Stimulated activated CD8-positive, alpha-beta memory T cell treated with anti-CD3 and anti-CD28 coated beads, Interleukin-12 subunit alpha, Interleukin-12 subunit beta, amount 100 ng/mL, for 4 hours (primary cell): ENCODE data around the gene NDUFB5.
"Not testable (repeated sequence)": the region's sequence is repeated elsewhere in the genome, so short reads cannot be mapped to it uniquely, and the experiment has no call there.

ENCODE experiments used
- DNase-seq: peaks from one replicate; pipeline ENCODE4 v3.0.0-alpha.2; 2020; ENCODE audit warnings: low read depth

NDUFB5 gene

DNA sequence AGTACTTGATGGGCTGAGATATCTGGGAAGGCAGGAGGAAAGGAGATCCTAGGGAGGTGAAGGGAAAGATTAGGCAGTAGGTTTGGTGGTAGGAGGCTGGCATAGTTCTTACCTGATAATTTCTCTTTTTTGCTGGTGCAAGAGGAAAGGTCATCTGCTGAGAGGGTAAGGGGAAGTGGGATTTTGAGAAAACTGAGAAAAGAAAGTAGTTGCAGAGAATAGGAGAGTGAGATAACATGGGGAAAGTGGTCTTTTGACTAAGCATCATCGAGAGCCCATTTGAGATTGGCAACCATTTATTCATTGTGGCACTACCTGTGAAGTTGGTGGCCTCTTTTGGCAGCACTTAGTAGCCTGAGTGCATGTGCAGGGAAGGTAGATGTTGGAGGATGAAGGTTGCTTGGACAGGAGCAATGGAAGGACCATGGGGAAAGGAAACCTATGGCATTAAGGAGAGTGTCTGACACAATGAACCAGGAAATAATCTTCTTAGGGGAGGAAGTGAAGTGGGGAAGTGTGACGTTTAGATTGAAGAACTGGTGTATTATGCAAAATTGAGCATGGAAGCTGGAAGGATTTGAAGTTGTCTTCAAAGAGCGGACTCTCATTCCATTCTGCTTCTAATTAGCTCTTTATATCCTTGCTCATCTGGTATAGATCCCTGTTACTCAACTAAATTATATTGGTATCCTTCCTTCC is 26.3 kb downstream of the NDUFB5 start:
- DNase-seq: no peak

DNA sequence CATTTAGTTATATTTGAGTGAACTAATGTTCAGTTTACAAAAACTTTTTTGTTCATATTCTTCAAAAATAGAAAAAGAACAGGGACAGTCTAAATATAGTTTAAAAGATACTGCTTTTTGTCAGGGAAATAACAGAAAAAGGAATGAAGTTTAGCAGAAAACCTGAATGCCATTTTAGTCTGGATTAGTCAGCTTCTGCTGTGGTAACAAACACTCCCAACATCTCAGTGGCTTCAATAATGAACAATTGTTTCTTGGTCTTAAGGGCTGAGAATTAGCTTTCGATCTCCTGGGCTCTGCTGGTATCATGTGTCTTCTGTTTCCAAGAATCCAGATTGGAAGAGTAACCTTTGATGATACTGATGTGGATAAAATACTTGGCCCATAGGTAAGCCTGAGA is 35.9 kb downstream of the NDUFB5 start:
- DNase-seq: no peak

DNA sequence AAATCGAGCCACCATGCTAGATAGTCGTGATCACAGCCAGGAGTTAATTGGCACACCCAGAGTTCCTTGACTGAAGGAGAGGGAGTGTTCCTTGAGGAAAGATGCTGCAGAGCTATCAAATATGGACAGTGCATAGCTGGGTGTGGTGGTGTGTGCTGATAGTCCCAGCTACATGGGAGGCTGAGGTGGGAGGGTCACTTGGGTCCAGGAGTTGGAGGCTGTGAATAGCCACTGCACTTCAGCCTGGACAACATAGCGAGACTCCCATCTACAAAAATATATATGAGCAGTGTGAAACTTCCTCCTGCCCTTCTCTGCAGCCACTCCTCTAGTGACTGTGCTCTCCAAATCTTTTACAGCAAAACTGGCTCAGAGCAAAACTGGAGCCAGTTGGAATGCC is 38.3 kb downstream of the NDUFB5 start:
- no peak for DNase-seq

DNA sequence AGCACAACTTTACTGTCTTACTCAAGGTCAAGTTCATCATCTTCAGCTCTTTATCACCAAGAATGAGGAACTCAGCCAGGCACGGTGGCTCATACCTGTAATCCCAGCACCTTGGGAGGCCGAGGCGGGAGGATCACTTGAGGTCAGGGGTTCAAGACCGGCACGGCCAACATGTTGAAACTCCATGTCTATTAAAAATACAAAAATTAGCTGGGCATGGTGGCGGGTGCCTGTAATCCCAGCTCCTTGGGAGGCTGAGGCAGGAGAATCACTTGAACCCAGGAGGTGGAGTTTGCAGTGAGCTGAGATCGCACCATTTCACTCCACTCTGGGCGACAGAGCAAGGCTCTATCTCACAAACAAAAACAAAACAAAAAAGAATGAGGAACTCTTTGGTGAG is 39.2 kb downstream of the NDUFB5 start:
- not testable (repeated sequence) for DNase-seq

DNA sequence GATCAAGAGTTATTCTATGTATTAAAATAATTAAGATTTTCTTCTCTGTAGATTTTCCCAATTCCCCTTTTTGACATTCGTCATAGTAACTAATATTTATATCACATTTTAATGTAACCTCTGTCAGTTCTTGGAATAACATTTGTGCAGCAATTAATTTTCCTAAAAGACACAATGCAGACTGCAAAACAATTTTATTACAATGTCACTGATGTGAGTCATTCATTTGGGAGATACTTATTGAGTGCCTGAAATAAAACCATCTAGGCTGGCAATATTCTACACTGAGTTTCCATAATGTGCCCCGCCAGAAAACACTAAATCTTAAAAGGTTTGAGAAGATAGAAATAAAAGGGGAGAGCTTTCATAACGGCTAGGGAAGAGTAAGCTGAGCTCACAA is 41.6 kb downstream of the NDUFB5 start:
- no peak for DNase-seq

DNA sequence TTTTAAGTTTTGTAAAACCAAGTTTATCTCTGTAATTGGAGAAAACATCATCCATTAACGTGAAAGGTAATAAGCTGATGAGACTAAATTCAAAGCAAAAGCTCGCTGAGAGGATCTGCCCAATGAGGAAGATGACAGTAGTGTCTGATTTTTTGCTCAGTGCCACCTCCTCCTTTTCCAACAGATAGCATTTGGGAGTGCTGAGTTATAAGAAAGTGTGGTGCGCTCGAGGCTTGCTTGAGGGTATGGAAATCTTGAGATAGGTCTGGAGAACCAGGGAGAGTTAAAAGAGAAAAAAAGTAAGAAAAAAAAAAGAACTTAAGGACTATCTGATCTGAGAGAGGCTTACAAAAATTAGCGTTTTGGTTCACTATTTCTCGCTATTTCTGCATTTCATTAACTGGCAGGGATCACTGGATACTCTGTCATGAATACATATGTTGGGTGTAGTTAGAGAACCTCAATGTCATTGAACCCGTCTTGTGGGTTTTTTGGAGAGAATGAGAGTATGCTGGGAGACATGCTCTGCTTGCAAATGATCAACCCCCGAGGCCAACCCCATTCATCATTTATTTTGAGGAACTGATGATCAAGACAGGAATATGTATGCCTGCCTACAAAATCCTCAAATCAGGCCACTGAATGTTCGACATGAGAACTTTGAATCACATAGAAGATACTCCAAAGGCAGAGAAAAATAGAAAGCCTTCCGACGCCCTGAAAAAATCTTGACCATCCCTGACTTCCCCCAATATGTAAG is 47.3 kb downstream of the NDUFB5 start:
- no peak for DNase-seq

DNA sequence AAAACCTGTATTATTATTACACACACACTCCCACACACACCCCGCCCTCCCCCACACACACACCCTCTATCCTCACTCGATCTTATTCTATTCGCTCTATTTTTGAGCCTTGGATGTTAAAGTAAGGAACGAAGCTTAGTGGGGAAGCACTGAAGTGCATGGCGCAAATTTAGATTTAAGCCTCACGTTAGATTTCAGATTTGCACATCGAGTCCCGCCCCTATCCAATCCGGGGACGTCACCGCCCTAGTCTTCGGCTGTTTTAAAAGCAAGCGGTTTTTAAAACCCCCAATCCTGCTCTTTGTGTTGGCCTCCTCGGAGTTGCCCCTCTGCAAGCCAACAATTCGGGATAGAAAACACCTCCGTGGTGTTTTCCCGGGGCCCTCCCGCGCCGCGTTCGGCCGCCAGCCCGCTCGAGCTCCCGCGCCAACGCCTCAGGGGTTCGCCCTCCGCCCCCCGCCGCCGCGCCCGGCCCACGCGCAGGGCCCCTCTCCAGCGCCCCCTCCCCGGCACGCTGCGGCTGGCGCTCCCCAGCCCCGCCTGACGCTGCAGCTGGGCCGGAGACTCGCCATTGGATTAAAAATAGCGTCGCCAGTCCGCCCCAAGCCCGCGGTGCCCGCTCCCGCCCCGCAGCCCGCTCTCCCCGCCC is 48.0 kb downstream of the NDUFB5 start, which contains the start of gene USP13:
USP13 (plus strand) TSS at position 594 of the 649 bp plus-strand sequence. CDS start 186 bp downstream, outside the sequence.
- DNase-seq: no peak

DNA sequence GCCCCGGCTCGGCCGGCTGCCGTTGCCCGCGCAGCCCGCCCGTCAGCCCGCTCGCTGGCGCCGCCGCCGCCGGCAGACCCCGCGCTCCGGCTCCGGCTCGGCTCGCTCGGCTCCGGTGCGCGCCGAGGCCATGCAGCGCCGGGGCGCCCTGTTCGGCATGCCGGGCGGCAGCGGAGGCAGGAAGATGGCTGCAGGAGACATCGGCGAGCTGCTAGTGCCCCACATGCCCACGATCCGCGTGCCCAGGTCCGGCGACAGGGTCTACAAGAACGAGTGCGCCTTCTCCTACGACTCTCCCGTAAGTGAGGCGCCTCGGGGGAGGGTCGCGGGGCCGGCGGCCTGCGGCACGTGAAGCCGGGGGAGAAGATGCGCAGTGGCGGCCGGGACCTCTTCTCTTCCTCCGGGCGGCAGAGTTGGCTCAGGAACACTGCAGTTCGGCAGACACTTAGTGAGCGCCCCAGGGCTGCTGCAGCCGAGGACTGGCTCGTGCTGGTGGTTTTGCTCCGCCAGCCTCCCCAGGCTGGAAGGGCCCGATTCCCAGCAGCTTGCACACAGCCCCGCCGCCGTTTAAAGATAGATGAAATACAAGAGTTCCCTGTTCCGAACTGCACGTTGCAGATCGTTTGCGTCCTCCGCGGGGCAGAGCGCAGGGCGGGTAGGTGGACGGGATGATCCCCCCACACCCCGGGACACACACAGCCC is 48.7 kb downstream of the NDUFB5 start:
- peak; percentile 56 for DNase-seq

DNA sequence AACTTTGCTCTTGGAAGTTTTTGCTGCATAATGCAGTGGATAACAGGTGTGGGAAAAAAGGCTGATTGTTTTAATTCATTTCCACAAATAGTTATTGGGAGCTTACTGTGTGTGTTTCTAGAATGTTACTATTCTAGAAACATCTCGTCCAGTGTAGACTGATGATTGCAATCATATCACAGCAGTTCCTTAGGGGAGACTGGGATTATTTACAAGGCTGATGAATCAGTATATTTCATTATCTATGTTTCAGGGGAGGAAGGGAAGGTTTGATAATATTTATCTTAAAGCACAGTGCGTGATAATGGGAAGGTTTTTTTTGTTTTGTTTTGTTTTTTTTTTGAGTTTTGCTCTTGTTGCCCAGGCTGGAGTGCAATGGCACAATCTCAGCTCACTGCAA is 50.6 kb downstream of the NDUFB5 start:
- no peak for DNase-seq

DNA sequence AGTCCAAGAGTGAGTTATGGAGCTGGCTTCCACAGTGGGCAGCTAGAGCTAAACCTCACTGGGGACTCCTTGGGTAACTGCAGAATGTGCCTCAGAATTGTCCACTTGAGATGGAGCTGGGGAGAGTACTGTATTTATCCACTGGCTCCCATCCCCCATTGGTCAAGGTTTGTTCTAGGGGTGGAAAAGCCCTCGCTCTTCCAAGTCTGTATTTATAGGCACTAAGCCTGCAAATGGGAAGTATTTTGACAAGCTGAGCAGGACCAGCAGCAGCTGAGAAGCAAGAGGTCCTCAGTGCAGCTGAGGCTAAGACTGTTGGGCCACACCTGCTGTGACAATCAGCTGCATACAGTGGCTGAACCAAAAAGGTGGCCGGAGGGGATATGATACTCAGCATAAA is 54.0 kb downstream of the NDUFB5 start:
- no peak for DNase-seq

DNA sequence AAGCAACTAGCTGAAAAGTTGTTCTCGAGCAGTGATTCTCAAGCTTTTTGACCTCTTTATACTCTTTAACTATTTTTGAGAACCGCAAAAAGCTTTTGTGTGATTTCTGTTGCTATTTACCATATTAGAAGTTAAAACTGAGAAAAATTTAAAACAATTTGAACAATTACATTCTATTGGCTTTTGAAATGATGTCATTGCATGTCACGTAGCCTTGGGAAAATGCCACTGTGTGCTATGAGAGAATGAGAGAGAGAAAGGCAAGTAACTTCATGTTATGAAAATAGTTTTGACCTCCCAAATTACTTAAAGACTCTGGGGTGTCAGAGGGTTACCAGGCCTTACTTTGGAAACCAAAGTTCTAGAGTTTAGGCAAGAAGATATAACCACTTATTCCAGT is 56.3 kb downstream of the NDUFB5 start:
- DNase-seq: no peak

DNA sequence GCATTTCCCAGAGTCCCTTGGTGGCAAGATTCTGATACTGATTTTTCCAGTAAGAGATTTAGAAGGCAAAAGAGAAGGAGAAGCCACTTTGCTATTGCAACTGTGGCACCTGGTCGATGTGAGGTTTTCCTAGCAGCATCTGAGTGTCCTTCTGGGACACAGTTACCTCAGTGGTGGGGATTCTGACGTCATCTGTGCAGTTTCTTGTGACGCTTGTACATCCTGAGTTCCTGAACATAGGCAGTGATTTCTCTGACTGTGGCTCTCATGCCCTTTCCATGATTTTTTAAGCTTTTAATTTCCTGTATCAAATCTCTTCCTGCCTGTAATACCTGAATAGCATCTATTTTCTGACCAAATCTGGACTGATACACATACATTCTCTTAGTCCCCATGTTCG is 57.2 kb downstream of the NDUFB5 start:
- no peak for DNase-seq

DNA sequence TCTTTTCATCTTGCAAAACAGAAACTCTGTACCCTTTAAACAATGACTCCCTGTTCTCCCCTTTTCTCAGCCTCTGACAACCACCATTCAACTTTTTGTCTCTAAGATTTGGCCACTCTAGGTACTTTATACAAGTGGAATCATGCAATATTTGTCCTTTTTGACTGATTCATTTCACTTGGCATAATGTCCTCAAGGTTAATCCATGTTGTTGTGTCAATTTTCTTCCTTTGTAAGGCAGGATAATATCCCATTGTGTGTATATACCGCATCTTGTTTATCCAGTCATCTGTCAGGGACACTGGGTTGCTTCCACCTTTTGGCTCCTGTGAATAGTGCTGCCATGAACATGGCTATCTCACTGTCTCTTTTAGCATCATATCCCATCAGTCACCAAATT is 58.5 kb downstream of the NDUFB5 start:
- DNase-seq: no peak

DNA sequence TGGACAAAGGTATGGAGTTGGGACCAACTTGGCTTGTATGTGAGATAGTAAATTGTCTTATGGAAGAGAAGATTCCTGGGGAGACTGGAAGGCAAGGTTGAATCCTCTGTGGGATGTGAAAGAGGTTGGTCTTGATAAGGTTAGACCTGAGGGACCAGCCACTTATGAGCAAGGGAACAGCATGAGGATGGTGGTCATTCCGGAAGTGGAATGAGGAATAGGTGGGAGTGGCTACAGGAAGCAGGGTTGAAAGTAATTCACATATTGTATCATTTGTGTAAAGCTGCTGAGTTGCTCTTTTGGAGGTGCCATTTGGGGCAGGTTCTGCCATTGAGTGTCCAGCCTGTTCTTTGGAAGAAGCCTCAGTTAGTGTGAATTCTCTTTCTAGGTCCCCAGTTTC is 61.4 kb downstream of the NDUFB5 start:
- no peak for DNase-seq

DNA sequence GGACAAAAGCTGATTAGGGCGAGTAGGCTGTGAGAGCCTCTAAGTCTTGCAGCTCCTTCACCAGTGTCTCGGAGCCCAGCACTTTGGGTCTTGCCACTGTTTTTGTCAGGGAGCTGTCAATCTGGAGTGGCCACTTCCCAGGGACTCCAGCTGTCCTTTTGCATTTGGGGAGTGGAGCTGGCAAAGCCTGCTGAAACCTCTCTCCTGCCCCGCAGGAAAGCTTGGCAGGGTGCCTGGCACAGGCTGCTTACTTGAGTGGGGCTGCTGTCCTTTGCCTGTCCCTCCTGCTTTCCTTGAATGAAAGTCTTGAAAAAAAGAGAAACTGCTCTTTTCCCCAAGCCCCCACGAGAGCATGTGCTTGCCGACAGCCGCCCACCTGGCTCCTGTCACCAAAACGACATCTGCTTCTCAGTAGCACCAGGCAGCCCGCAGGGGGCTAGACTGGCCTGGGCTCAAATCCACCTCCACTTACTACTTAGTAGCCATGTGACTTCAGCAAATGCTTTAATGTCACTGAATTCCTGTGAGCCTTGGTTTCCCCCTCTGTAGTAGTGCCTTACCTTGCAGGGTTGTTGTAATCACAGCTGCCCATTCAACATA is 61.9 kb downstream of the NDUFB5 start:
- no peak for DNase-seq

DNA sequence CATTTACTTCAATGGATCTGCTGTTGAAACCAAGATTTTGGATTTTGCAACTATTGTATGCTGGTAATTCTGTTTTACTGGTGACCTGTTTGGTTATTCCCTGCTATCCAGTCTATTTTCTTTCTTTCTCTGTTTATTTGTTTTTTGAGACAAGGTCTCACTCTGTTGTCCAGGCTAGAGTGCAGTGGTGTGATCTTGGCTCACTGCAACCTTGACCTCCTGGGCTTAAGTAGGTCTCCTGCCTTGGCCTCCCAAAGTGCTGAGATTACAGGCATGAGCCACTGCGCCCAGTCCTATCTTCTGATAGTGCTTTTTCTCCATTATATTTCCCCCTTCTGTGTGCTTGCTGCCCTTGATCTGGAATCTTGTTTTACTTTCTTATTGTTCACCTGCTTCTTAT is 63.8 kb downstream of the NDUFB5 start:
- DNase-seq: no peak

DNA sequence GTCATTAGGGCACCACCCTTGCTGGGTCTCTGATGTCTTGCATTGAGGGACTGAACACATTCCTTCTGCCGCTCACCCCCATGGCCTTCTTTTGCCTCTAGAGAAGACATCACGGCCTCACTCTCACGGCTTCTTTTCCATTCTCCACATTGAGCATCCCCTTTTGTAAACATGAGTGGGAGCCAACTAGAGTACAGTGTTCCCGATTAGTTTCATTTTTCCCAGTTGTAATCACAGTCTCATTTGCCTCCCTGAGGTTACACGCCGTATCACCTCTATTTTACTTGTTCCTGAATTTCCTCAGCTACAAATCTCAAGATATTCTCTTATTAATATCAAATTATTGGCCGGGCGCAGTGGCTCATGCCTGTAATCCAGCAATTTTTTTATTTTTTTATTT is 65.7 kb downstream of the NDUFB5 start:
- DNase-seq: no peak

DNA sequence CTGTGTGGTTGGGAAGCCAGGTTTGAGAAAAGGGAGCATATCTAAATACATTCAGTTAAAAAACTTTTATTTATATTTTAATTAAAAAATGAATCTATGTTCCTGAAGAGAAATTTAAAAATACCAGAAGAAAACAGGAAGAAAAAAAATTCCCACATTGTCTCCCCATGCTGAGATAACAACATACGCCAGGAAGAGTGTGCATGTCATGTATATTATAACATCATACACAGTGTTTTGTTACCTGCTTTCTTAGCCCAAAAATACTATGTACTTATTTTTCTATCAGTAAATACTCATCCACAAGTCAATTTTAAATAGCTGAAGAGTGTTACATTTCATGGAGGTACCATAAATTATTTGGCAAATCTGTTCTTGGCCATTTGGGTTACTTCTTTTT is 66.7 kb downstream of the NDUFB5 start:
- DNase-seq: no peak

DNA sequence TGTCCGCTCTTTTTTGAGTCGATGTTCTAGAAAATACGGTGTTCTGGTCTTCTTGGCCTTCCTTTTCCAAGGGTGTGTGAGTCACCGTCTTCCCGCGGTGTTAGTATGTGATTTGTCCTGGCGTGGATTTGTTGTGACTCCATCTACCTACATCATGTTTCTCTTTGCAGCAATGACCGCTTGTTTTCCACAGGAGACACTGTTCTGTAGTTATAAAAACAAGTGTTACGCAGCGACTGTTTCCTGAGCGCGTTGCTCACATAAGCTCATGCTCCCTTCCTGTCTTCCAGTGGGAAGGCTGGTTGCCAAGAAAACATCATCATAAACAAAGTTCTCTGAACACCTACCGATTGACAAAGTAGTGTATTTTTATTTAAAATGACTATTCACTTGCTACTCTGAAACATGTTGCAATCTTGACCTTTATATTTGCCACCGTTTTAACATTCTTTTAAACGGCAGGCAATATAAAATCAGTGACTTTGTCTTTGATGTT is 67.2 kb downstream of the NDUFB5 start:
- no peak for DNase-seq

DNA sequence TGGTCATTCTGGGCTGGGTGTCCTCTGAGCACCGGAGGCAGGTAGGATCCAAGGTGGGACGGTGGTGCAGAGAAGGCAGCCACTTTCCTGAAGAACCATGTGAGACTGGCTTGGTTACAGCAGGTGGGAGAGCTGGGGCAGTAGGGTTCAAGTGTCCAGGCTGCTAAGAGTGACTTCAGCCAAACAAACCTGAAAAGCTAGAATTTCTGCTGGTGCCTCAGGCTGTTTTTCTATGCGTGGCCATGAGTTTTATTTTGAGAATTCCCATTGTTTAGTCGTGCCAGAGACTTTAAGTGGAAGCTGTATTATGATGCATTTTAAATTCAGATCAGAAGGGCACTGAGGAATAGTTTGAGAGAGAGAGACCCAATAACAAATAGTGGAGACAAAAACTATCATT is 68.3 kb downstream of the NDUFB5 start:
- DNase-seq: no peak

DNA sequence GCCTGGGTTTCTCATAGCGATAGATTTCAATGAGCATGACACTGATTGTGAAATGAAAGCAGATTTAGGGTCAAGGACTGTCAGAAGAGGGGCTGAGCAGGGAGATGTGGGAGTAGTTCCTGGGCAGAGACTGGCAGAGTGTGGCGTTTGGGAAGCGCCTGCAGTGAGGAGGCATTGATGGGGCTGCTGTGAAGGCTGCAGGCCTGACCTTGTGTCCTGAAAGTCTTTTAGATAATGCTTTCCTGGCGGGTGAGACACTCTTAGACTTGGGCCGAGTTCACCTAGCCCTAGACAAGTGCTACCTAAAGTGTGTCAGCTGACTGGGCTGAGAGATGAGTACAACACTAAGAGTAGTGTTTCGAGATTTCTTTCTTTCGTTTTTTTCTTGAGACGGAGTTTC is 68.9 kb downstream of the NDUFB5 start:
- DNase-seq: no peak

DNA sequence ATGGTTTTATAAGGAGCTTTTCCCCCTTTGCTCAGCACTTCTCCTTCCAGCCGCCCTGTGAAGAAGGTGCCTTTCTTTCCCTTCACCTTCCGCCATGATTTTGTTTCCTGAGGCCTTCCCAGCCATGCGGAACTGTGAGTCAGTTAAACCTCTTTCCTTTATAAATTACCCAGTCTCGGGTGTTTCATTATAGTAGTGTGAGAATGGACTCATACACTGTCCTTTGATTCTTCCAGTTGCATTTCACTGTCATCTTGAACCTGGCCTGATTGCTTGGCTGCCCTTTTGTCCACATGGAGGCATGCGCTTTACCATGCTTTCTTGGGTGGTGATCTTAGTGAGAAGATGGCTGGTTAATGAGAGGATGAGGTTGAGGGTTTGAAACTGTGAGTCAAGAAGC is 71.5 kb downstream of the NDUFB5 start:
- no peak for DNase-seq
